ENCODE results near the gene ARGLU1.

The ARGLU1 gene

DNA sequence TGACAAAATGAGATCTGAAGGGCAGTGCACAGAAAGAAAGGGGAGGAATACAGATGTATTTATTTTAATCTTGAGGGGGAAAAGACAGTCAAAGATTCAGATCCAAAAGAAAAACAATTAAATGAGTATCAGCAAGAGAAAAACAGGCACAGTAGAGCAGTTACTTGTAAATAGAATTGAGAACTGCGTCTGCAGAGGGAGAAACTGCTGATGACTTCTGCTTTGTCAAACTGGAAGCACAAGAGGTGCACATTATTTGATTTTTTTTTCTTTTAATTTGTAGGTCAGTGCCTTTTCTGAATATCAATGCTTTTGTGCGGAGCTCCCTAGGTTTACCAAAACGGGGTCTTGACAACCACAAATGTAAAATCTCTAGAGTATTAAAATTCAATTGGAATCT, 69.8 kb downstream of the ARGLU1 start:
- DNase-seq = no peak

DNA sequence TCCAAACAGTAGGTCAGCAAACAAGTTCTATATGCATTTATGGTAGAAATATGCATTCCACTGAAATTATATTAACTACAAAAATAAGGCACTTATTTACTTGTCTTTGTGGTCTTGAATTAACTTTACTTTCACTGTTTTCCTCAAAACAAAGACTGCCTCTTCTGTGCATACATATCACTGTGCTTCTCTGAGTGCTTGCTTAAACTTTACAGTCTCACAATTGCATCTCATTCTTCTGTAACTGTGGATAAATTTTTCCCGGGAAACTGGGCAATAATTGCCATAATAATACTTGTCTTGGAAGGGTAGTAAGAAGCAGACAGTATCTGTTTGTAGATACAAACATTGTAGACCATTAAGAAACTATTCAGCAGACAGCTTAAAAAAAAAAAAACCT, 70.9 kb downstream of the ARGLU1 start:
- DNase-seq = no peak

DNA sequence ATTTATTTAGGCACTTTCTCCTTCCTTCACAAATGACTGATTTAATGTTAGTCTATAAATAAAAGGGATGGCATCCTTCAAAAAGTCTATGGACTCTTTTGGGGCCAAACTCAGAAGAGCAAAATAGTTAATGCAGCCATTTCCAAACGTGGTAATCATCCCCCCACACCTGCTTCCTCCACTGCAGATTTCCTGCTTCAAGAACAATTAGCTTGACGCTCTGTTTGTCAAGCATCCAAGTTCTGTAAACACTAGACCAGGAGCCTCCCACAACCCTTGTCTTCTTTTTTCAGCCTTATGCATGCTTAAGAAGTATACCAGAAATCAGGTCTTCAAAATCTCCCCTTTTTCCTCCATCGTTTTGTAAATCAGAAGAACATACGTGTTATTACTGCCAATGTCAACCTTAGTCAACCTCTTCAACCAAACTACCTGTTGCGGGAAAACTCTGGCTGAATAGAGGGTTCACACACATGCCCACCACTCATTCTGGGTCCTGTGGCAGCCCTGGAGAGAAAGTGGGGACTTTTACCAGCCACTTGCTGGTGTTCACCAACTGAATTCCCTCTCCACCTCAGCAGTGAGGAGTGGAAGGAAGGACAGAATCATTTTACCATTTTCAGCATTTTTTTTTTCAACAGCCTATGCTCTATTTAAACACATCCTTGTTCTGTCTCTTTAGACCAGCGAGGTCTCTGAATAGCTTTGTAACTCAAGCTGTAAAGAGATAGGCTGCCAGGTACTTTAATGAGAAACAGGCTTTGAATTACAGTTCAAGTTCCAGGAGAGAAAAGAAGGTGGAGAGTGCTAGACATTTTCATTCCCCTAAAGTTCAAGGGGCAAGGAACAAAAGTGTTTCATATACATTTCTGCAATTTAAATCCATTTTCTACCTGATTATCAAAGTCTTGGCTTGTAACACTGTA, 71.6 kb downstream of the ARGLU1 start:
- DNase-seq = no peak

DNA sequence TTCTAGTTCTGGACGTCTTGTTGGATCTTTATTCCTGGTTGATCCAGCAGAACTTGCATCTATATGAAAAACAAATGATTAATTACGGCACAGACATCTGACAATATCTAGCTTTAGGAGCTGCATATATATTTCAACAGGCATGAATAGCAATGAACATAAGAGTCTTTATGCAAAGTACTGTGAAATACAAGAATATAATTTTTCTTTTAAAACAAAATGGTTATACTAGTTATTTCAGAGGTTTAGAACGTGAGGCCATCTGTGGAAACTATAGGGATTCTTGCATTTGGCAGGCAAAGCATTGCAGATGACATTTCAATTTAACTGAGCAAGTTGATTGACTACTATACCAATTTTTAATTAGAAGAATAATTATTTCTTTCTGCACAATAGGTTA, 73.0 kb downstream of the ARGLU1 start:
- no peak for DNase-seq

DNA sequence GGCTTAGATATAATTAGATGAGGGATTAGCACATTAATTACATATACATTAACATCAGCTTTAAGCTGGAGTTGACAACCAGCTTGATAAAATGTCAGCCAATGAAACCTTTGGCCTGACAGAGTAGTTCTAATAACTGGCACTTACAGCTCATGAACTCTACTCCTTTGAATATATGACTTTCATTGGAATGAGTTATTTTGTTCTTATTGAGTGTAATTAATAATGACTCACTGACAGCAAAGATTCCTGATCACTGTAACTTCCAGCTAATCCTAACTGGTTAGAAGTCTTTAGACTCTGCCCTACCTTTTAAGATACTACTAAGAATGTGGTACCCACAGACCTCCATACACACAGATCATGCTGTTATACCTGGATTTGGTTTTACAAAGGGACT, 73.4 kb downstream of the ARGLU1 start:
- DNase-seq = no peak

DNA sequence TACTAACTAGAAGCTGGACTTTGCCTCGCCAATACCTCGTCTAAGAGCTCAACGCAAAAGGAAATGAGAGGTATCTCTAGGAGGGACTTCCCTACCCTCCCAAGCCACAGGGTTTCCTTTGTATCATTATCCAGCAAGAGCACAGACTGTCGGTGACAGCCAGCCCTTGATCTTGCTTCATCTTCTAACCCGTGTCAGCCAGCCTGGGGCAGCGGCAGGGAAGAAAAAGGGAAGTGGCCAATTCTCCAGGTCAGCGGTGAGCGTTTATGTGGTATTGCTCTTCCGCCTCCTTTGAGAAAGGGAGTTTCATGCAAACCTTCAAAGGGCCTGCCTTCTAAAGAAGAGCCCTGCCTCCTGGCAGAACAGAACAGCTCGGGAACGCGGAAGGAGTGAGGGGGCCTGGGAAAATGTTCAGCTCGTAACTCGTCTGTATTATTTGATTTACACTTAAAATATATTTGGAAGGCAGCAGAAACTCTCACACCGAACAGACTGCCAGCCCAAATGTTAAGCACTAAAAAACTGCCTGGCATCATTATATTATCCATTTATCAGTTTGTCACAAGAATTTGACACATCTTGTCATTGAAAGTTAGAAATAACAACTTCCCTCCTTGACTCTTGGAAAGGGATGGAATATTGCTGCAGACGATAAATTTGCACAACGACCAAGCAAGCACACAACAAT, 74.3 kb downstream of the ARGLU1 start:
- peak; percentile 84 for DNase-seq

DNA sequence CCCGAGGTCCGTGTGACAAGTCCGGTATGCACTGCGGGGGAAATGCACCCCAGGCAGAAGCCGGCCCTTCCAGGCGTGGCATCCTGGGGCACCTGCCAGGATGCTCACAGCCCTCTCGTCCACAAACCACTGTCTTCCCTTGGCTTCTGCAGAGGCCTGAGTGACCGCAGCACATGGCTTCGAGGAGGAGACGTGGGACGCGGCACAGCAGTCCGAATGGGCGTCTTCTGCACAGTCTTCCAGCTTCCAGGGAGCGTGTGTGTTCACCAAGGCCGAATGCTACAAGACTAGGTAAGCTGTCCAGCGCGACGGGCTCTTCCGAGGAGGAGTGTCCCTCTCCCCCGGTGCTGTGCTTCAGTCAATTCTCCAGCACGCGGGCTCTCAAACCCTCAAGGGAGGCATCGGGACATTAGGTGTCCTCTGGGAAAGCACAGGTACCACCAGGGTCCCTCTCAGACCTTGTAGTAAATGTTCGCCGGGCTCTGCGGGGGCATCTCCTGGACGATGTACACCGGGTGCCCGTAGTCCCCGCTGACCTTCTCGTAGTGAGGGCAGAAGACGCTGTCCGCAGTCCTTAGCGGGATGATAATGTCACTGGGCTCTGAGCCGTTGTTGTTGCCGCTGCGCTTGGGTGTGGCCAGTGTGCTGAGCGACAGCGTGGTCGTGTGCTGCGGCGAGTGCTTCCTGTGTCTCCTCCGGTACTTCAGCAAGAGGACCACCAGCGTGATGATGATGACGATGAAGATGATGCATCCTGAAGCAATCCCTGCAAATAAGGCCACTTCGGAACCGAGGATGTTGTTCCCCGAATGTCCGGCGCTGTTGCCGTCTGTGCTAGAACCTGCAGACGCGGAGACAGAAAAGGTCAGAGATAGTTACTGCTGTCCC, 75.1 kb downstream of the ARGLU1 start:
- no peak for DNase-seq

DNA sequence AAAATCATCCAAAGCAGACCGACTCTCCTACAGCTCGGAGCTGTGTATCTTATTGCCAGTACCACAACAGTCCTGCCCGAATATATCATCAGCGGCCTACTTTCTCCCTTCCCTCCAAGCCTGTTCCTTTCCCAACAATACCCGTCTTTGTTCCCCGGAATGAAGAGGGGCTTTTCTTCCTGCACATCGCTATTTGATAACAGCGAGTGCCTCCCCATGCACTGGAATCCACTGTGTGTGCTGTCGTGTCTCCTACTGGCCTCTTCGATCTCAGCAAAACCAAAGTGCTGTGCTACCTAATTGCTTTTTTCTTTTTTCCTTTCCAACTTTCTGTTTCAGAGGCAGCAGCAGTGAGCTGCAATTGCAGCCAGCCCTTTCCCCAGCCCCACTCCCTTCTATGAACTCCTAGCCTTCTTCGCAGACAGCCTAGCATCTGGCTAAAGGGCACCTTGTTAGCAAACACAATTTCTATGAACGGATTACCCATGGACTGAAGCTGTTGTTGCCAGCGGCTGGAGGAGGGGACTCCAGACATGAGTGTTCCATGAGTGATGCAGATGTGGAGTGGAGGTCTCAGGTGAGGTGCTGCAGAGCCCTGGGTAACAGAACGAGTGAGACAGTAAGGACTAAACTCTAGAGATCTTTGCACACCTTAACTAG, 75.9 kb downstream of the ARGLU1 start:
- DNase-seq = no peak
